OCI-LY3 (cell line): ENCODE measurements around the gene ZNF319.

Experiments
- CTCF ChIP-seq: fragments of 200-600, 300-600 bp; sonication (generic); IDR thresholded peaks from 2 replicates; pipeline ENCODE4 v1.5.1; 2014; ENCODE audit warnings: antibody characterized with exemption, low read length, low read depth
- EZH2phosphoT487 ChIP-seq: fragments of 200-600 bp; shearing (Covaris generic); IDR thresholded peaks from 2 replicates; pipeline ENCODE4 v1.6.1; 2018; ENCODE audit warnings: antibody characterized with exemption, mixed run types, low read depth

- no peak for TF ChIP-seq EZH2phosphoT487
- no peak for TF ChIP-seq CTCF
Observed at GRCh38 chr16:57960310-57960709, 40.2 kb downstream of the ZNF319 start.
